ENCODE results near the gene SRPK1.

SRPK1 gene

DNA sequence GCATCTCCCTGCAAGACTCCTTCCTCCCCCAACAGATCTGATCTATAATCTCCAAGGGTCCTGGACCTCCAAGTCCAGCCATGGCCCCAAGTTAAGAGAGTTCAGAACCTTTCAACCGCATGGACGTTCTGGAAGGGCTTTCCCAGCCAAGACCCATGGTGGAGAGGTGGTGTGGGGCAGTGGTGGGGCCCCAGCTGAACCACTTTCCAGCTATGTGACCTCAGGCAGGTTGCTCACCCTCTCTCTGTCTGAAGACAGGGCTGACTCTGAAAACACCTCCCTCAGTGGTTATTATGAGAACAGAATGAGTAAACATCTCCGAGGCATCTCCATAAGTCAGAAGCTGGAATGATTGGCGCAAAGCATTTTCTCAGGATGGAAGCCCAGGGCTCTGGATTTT lies 124.7 kb downstream of the SRPK1 start:
- H3K79me2 ChIP-seq (ENCODE audit: insufficient read depth, low read length), result no peaks in the 10 kb centered on the region
- no peaks in the 10 kb centered on the region for H3K4me1 ChIP-seq (ENCODE audit: insufficient read depth, low read length)
- DNase-seq (no peak), ATAC-seq (ENCODE audit: insufficient read depth, low read depth) (no peak)
- peaks cover 12% of the 10 kb centered on the region for H3K27me3 ChIP-seq (ENCODE audit: insufficient read depth, low read length, poor library complexity)
- no peak overlapping the region for H3K9ac ChIP-seq (ENCODE audit: low read depth, low read length)
- no peak overlapping the region for H3K27ac ChIP-seq (ENCODE audit: low read length)
- no peak overlapping the region for H3K4me2 ChIP-seq (ENCODE audit: insufficient read depth, low read length)
- no peaks in the 10 kb centered on the region for H3K36me3 ChIP-seq (ENCODE audit: insufficient read depth, low read length)
- H4K20me1 ChIP-seq (ENCODE audit: insufficient read depth, low read length), result peaks cover 13% of the 10 kb centered on the region
- no peaks in the 10 kb centered on the region for H3K9me3 ChIP-seq (ENCODE audit: insufficient read depth, low read length, severe bottlenecking)
- H3K4me3 ChIP-seq (ENCODE audit: low read depth in 1 of 2, low read length in 2 of 2), result no peak overlapping the region
- no peak overlapping the region for H2AFZ ChIP-seq (ENCODE audit: low read depth, low read length)
- TF ChIP-seq EZH2 (IDR thresholded peaks at IDR 0.05; ENCODE audit: borderline replicate concordance, low read depth, low read length, severe bottlenecking), result no peak
- TF ChIP-seq, protein P1, sequence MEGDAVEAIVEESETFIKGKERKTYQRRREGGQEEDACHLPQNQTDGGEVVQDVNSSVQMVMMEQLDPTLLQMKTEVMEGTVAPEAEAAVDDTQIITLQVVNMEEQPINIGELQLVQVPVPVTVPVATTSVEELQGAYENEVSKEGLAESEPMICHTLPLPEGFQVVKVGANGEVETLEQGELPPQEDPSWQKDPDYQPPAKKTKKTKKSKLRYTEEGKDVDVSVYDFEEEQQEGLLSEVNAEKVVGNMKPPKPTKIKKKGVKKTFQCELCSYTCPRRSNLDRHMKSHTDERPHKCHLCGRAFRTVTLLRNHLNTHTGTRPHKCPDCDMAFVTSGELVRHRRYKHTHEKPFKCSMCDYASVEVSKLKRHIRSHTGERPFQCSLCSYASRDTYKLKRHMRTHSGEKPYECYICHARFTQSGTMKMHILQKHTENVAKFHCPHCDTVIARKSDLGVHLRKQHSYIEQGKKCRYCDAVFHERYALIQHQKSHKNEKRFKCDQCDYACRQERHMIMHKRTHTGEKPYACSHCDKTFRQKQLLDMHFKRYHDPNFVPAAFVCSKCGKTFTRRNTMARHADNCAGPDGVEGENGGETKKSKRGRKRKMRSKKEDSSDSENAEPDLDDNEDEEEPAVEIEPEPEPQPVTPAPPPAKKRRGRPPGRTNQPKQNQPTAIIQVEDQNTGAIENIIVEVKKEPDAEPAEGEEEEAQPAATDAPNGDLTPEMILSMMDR (IDR thresholded peaks at IDR 0.05; ENCODE audit: borderline replicate concordance, extremely low read depth, low read length, poor library complexity, severe bottlenecking), result no peak

DNA sequence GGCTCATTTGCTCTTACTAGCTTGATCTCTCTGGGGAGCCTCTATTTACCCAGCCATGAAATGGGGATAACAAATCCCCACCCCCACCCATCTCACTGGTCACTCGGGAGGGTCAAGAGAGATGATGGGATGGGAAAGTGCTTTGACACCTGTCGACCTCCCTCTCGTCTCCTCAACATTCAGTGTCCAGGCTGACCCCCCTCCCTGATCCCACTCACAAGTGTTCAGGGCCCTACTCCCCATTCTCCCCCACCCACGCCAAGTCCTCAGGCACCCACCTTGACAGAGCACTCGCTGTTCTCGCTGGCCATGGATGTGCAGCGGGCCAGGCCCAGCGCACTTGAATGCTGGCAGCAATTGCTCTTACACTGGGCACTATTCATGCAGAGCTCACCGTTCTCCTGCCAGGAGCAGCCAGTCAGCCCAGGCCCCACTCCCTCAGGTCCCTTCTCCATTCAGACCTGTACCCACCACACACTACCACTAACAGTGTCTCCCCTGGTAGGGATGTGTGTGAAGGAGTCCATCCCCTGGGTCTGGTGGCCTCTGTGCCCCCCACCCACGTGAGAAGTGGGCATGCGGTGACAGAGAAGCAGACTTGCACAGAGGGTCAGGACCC lies 125.3 kb downstream of the SRPK1 start:
- DNase-seq (no peak), ATAC-seq (ENCODE audit: insufficient read depth, low read depth) (no peak)
- Histone ChIP-seq H3K4me3 (ENCODE audit: low read depth in 1 of 2, low read length in 2 of 2) (no peak overlapping the region), H3K79me2 (ENCODE audit: insufficient read depth, low read length) (no peaks in the 10 kb centered on the region), H2AFZ (ENCODE audit: low read depth, low read length) (no peak overlapping the region), H3K4me1 (ENCODE audit: insufficient read depth, low read length) (no peaks in the 10 kb centered on the region), H3K9ac (ENCODE audit: low read depth, low read length) (no peak overlapping the region), H3K36me3 (ENCODE audit: insufficient read depth, low read length) (no peaks in the 10 kb centered on the region), H3K9me3 (ENCODE audit: insufficient read depth, low read length, severe bottlenecking) (no peaks in the 10 kb centered on the region), H3K27me3 (ENCODE audit: insufficient read depth, low read length, poor library complexity) (peaks cover 12% of the 10 kb centered on the region), H3K27ac (ENCODE audit: low read length) (no peak overlapping the region), H4K20me1 (ENCODE audit: insufficient read depth, low read length) (peaks cover 13% of the 10 kb centered on the region), H3K4me2 (ENCODE audit: insufficient read depth, low read length) (no peak overlapping the region)
- TF ChIP-seq, protein P1 (IDR thresholded peaks at IDR 0.05; ENCODE audit: borderline replicate concordance, extremely low read depth, low read length, poor library complexity, severe bottlenecking), result no peak
- no peak for TF ChIP-seq EZH2 (IDR thresholded peaks at IDR 0.05; ENCODE audit: borderline replicate concordance, low read depth, low read length, severe bottlenecking)

DNA sequence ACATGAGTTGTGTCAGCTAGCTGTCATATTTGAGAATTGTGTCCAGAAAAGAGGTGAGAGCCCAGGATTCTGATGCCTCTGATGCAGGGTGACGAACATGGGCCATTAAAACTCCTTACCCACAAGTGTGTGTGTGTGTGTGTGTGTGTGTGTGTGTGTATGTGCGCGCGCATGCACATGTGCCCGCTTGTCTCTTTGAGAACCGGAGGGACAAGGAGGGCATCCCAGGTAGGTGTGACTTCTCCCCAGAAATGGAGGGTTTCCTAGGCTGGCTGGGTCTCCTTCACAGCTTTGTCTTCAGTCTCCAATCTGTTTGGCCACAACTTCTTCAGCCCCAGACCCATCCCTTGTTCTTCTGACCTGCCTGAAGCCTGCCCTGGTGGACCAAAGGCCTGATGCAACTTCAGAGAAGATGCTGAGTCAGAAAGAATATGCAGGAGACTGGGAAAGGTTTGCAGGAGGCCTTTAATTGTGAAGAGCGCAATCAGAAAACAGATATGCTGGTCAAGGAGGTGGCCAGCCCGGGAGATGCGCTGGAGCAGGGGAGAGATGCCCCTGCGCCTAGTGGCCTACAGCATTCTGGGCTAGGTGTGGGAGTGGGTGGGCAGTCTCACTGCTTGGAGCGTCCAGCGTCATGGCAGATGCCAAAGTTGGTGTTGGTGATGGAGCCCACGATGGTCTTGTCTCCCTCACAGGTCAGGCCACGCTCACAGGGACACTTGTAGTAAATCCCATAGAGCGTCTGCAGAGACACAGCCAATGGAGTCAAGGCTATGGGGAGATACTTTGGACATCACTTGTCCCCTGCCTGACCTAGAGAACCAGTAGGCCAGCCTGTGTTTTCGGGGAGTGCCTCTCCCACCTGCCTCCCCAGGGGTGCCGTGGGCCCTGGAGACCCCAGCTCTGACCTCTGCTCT lies 126.1 kb downstream of the SRPK1 start:
- Histone ChIP-seq H2AFZ (ENCODE audit: low read depth, low read length) (no peak overlapping the region), H3K79me2 (ENCODE audit: insufficient read depth, low read length) (no peaks in the 10 kb centered on the region), H3K27ac (ENCODE audit: low read length) (no peak overlapping the region), H4K20me1 (ENCODE audit: insufficient read depth, low read length) (peaks cover 13% of the 10 kb centered on the region), H3K36me3 (ENCODE audit: insufficient read depth, low read length) (no peaks in the 10 kb centered on the region), H3K4me3 (ENCODE audit: low read depth in 1 of 2, low read length in 2 of 2) (no peak overlapping the region), H3K9me3 (ENCODE audit: insufficient read depth, low read length, severe bottlenecking) (no peaks in the 10 kb centered on the region), H3K27me3 (ENCODE audit: insufficient read depth, low read length, poor library complexity) (peaks cover 12% of the 10 kb centered on the region), H3K4me2 (ENCODE audit: insufficient read depth, low read length) (no peak overlapping the region), H3K9ac (ENCODE audit: low read depth, low read length) (no peak overlapping the region), H3K4me1 (ENCODE audit: insufficient read depth, low read length) (no peaks in the 10 kb centered on the region)
- TF ChIP-seq EZH2 (IDR thresholded peaks at IDR 0.05; ENCODE audit: borderline replicate concordance, low read depth, low read length, severe bottlenecking), result no peak
- TF ChIP-seq, protein P1 (IDR thresholded peaks at IDR 0.05; ENCODE audit: borderline replicate concordance, extremely low read depth, low read length, poor library complexity, severe bottlenecking), result no peak
- DNase-seq (no peak), ATAC-seq (ENCODE audit: insufficient read depth, low read depth) (no peak)
